Activated CD4-positive, alpha-beta T cell treated with anti-CD3 and anti-CD28 coated beads, Interleukin-2, Interleukin-6, amounts not matched to agents 100 ng/mL and 50 ng/mL, durations not matched to agents 16 hours and 8 hours (primary cell): ENCODE data around the gene TRA2B.

Experiments
- DNase-seq: peaks from one replicate; pipeline ENCODE4 v3.0.0-alpha.2; 2020

Gene TRA2B

DNA sequence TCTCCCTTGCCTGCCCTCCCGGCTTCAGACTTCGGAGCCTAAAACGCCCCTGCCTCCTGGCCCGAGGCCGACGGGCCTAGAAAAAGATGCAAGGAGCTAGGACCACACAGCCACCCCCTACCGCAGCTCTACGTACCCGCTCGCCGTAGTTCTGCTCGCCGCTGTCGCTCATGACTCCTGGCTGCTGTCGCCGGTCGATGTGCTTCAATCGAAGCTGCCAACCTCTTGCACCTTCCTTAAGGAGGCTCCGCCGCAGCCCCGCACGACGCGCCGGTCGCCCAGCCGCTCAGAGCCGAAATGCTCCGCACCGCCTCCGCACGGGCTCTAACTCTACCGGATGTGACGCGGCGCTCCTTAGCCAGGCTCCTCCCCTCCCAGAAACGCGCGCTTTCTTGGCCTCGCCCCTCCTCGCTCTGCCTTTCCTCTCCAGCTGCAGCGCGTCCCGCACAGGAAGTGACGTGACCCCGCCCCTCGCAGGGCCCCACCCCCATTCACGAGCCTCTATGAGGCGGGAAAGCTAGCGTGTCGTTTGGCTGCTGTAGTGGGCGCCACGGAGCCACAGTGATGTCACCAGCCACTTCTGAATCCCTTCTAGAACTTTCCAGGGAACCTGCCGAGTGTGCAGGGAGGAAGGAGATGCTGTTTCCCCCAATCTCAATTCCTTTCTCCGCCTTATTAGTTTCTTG is at the start of gene TRA2B:
TSS of gene TRA2B (minus strand) at position 326 of the 686 bp plus-strand sequence. CDS start at position 172, 154 bp downstream.
- peak; percentile 99 for DNase-seq

DNA sequence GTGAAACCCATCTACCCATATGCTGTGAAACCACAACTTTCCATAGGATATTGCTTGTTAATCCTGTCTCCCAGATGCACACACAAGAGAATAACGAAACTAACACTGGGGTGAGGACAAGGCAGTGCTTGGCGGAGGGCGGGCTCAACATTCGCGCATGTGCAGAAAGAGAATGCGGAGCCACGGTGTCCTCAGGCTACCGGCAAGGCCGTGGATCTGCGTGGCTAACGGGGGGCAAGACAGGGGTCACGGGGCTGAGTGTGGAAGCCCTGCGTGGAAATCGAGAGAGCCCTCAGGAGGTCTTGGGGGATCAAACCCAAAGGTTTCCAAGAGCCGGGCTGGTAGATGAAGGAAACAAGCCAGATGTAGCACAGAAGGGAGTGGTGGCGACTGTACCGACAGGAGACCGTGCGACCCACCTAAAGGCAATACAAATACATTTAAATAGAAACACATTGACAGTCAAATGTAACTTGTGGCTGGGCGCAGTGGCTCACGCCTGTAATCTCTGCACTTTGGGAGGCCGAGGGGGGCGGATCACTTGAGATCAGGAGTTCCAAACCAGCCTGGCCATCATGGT is 48.5 kb upstream of the TRA2B start:
- no peak for DNase-seq

DNA sequence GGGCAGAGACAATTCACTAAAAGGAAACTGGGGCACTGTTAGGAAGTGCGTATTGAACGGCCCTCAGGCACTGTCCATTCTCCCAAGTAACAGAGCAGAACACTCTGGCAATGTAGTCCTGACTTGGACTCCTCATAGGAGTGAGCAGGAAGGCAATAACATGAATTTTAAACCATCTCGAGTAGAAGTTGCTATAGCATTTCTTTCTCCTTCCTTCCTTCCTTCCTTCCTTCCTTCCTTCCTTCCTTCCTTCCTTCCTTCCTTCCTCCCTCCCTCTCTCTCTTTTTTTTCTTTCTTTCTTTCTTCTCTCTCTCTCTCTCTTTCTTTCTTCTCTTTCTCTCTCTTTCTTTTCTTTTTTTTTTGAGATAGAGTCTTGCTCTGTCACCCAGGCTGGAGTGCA is 46.4 kb upstream of the TRA2B start:
- no peak for DNase-seq

DNA sequence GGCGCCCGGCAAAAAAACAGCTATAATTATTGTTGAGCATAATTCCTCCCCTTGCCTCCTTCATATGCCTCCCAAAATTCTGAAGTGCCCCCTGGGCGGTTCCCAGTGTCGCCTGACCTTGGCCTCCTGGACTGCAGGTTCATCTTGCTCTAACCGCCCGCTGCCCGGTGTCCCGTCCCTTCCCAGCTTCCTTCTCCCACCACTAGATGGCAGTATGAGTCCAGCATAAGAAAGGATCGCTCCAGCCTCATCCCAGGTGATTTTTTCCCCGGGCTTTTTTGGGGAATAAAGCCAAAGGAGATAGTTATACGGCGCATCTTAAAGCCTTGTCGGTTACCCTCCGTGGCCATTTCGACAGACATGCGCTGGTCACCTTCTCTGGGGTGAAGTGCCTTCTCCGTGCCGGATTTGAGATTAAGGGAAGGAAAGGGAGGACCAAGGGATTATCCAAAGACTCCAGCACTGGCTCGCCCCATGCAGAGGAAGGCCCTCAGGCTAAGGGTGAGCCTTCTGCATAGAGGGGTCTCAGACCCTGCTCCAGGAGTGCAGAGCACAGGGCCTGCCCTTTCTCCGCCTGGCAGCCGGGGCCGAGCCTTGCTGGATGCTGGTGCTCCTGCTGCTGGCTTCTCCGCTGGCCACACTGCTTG is 45.8 kb upstream of the TRA2B start:
- peak; percentile 73 for DNase-seq

DNA sequence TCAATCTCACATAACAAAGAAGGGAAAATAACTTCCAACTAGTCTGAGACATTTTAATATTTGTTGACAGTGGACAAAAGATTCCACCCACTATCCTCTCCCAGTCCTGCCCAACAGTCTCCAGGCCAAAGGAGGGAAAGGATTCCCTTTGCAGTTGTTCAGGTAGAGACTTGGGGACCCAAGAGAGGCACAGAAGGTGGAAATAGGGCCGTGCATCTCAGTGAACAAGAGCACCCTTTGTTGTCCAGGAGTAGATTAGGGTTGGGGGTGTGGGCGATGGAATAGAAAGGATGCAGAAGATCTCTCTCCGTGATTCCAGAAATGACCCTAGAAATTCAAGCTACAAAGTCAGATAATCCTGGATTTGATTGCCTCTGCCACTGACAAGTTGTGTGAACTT is 44.8 kb upstream of the TRA2B start:
- DNase-seq, result no peak

DNA sequence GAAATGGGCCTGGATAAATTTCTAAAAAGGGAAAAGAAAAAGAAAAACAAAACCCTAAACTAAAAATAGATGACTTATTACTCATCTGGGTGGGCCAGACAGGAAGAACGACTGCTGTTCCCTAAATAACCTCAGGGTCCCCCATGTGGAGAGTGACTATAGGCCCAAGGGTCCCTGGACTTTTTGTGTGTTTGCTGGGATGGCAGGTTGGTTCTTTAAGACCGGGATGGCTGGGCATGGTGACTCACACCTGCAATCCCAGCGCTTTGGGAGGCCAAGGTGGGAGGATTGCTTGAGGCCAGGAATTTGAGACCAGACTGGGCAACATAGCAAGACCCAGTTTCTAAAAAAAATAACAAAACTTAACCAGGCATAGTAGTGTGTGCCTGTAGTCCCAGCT is 43.8 kb upstream of the TRA2B start:
- no peak for DNase-seq

DNA sequence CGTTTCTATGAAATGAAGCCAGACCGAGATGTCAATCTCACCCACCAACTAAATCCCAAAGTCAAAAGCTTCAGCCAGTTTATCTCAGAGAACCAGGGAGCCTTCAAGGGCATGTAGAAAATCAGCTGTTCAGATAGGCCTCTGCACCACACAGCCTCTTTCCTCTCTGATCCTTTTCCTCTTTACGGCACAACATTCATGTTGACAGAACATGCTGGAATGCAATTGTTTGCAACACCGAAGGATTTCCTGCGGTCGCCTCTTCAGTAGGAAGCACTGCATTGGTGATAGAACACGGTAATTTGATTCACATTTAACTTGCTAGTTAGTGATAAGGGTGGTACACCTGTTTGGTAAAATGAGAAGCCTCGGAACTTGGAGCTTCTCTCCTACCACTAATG is 41.9 kb upstream of the TRA2B start:
- no peak for DNase-seq

DNA sequence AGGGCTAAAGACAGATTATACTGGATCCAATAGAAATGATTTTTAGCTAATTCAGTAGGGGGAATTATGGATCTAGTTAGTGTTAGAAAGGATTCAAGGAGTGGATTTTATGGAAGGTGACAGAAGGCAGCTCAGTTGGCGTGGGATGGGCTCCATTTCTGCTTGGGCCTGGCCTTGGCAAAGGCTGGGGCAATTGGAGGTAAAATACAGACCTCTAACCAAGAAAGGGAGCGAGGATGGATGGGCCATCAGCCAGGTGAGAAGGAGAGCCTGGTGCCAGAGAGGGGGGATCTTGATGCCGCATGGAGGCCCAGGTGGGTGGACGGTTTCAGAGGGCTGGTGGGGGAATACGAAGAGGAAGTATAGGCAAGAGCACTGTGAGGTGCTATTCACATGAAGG is 40.7 kb upstream of the TRA2B start:
- DNase-seq, result no peak

DNA sequence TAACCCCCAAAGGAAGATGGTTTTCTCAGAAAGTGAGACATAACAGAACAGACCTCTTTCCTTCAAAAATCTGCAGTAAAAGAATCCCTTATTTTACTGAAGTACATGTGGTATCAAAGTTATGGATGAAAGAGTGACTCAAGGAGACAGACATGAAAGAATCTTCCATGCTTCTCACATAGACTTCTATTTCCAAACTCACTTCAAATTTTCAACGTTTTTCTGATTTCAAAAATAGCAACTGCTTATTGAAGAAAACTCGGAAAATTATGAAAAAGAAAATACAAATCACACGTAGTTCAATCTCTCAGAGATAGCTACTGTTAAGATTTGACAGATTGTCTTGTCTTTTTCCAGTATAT is 39.8 kb upstream of the TRA2B start:
- no peak for DNase-seq

DNA sequence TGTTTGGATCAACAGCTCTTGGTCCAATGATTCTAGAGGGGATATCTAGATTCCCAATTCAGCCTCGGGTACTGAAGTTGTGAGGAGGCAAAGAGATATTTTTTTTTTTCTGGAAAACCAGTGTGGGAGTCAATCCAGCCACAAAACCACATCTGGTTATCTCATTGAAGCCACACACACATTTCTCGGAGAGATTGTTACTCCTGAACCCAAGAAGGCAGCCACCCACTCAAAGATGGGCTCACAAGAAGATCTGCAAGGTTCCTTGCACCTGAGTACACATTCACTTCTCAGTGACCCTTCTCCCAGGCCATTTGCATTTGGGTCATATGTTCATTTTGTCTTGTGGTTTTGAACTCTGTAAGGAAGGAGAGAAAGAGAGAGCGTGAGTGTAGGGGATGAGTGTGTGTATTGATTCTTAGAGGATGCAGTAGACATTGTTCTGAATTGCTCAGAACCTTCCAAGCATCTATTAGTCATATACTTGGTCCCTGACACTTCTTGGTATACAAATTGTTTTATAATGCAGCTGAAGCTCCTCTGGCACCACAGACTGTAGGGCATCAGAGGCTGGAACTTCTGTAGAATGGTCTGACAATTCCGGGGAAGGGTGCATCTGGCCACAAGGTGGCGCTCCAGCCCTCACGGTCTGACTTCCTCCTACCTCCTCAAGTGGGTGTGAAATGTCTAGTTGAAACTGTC is 39.3 kb upstream of the TRA2B start:
- DNase-seq, result peak; percentile 91

DNA sequence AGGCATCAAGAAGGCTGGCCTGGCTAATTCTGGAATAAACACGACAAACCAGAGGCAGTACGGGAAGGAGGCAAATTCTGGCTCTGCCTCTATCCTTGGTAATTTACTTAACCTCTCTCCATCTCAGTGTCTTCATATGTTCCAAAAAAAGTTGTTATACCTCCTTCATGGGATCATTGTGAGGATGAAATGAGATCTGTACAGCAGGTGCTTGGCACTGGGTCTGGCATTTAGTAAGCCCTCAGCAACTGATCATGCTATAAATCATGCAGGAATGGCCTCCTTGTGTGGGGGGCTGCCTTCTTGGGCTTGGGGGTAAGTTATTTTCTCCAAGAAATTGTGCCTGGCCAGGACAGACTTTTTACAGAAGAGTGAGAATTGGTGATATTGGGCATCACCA is 38.3 kb upstream of the TRA2B start:
- no peak for DNase-seq

DNA sequence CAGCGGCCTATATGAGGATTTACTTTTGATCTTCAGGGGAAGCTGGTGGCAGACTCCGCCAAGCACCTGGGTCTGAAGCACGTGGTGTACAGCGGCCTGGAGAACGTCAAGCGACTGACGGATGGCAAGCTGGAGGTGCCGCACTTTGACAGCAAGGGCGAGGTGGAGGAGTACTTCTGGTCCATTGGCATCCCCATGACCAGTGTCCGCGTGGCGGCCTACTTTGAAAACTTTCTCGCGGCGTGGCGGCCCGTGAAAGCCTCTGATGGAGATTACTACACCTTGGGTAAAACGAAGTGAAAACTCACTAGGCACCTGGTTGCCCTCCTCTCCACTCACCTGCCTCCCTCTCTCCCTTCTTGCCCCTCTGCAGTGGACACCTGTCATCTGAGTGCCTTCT is 33.8 kb upstream of the TRA2B start:
- no peak for DNase-seq

DNA sequence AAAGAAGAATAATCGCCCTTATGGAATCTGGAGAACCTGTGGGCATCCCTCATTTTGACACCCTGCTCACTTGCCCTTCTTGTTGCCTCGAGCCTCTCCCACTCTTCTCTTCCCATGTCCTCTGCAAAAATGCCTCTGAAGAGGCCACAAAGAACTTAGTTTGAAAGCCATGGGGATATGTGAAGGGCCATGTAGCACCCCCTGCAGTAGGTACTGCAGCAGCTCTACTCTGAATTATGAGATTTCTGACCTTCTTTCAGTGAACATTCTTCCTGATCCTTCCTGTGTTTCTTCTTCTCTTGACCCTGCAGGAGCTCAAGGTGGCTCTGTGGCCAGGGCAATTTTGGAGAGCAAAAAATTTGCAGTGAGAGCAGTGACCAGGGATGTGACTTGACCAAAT is 30.4 kb upstream of the TRA2B start:
- no peak for DNase-seq

DNA sequence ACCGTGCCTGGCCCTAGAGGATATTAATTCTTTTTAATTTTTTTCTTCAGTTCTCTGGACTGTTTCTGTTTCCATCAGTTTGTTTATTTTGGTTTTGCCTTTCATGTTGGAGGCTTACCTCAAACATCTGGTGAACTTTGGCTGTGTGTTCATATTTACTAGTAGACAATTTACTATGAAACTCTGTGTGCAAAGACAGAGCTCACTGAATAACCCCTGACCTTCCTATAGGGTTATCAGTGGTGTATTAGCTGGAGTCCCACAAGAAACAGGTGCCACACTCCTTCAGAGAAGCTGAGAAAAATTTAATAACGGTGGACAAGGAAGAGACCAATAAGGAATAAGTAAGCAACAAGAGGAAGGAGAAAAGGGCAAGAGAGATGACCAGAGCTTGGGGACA is 28.8 kb upstream of the TRA2B start:
- DNase-seq, result no peak

DNA sequence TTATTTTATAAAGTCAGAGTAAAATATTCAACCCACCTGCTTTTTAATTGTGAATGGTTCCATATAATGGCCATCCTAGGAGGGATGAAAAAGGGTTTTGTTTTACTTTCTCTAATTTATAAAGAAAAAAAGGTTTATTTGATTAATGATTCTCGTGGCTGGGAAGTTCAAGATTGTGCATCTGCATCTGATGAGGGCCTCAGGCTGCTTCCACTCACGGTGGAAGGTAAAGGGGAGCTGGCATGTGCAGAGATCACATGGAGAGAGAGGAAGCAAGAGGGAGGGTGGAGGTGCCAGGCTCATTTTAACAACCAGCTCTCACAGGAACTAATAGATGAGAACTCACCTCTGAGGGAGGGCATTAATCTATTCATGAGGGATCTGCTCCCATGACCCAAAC is 27.7 kb upstream of the TRA2B start:
- DNase-seq, result no peak

DNA sequence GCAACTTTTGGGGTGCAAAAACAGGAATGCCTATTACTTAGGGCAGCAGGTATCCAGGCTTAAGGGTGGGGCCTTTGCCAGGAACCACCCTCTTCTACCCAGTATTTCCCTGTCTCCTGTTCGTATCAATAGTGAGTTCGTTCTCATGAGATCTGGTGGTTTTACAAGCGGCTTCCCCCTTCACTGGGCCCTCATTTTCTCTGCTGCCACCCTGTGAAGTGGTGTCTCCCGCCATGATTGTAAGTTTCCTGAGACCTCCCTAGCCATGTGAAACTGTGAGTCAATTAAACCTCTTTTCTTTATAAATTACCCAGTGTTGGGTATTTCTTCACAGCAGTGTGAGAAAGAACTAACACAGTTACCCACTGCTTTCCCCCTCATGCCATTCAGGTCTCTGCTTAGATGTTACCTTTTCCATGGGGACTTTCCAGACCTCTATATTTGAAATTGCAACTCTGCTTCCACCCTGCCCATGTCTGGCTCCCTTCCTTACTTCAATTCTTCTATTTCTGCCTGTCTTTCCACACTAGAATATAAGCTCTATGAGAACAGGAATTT is 23.9 kb upstream of the TRA2B start:
- no peak for DNase-seq

DNA sequence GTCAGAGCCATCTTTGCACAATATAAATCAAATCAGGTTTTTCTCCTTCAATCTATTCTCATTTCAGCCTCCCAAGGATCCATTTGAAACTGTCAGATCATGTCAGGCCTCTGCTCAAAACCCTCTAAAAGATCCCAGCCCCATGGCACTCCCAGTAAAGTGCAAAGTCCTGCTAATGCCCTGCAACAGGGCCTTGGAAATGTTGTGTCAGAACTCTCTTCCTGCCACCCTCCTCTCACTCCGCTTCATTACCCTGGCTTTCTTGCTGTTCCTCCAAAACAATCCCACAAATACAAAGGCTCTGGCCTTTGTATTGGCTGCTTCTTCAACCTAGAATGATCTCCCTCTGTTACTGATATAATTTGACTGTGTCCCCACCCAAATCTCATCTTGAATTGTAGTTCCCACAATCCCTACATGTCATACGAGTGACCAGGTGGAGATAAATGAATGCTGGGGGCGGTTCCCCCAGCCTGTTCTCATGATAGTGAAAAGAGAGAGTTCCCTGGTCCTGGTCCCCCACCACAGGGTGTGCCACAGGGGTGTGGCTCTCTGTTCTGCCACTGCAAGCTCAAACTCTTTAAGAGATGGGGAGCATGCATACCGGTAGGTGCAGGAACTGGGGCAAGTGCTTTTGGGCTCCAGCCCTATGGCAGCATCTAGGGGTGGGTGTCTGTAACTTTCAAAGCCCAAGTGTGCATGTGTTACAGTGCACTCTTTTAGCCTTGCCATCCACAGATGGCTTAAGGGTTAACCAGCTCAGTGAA is 22.9 kb upstream of the TRA2B start:
- no peak for DNase-seq

DNA sequence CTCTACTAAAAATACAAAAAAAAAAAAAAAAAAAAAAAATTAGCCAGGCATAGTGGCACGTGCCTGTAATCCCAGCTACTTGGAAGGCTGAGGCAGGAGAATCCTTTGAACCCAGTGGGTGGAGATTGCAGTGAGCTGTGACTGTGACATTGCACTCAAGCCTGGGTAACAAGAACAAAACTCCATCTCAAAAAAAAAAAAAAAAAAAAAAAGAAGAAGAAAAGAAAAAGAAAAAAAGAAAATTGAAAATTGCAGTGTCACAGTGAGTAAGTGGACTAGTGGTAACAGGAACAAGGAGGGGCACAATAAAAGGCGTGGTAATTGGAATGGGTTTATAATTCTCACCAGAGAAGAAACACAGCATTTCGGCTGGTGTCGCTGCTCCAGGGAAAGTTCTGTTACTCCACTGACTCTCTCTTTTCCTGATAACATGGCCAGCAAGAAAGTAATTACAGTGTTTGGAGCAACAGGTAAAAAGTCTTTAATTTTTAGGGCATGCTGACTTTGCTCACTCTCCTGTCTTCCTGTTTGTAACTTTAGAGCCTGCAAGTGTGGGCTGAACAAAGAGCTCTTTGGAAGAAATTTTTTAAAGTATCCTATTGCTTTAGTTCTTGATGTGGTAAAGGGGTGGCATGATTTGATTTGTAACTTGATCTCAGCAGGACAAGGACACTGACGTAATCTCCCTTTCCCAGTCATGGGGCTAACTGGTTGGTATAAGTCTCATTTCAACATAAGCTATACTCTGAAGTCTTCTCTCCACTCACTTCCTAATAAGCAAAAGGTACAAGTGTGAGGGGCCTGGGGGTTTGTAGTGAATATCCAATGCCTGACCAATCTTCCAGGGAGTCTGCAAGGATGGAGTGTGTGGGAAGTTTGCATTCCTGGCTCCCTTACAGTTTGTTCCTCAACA is 22.1 kb upstream of the TRA2B start:
- no peak for DNase-seq

DNA sequence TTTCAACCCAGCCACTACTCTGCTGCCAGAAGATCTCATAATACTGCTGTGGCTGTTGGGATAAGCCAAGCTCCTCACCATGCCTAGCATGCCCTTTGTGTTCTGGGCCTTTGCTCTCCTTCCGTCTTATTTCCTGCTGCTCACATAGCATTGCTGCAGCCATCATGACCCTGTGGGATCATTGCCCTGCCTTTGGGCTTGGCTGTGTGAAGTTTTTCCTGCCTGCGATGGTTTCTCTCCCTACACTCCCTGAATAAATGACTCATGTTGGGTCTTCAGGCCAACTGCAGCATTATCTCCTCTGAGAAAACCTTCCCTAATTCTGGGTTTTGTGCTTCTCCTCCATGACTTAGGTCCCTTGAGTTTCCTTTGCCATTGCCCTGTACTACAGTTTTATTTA is 20.8 kb upstream of the TRA2B start:
- no peak for DNase-seq

DNA sequence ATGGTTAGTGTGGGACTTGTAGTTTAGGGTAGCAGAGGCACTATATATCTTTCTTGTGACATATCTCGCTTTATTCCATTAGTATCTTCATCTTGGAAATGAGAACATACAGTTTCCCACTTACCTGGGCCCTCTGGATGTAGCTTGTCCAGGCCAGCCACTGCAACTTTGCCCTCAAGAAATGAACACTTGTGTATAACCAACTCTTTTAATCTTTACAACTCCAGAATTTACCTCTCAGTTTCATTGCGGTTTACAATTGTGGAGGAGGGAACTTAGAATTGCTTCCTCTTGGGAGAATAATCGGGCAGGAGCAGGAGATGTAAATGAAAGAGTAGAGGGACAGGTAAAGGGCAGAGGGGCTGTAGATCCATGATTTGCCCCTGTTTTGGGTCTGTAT is 18.4 kb upstream of the TRA2B start:
- DNase-seq, result no peak

DNA sequence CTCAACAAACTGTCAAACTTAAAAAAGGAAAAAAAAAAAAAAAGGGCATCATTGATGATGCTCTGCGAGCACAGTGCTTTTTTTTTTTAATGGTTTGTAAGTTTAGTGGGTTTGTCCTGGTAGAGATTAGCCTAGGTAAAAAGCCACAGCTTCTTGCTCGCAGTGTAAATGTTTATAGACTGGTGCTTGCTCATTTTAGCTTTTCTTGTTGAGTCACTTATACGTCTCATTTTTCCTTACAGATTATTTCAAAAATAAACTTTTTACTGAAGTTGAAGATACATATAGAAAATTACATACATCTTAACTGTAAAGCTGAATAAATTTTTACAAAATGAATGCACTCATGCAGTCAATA is 16.5 kb upstream of the TRA2B start:
- DNase-seq, result no peak

DNA sequence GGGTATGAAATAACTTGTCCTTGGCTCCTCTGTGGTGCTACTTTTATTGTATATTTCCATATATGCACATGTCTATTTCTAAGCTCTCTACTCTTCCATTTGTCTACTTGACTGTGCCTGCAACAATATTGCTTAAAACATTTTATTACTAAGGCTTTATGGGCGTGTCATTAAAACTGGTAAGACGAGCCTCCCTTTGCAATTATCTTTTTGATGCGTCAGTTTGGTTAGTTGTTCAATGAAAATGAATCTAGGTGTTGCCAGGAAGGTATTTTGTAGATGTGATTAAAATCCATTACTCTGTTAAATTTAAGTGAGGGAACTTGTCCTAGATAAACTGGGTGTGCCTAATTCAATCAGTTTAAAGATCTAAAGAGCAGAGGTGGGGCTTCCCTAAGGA is 12.9 kb upstream of the TRA2B start:
- DNase-seq, result no peak
